ENCODE results near the gene FBLN2.
A peak's percentile ranks its signal among the peaks of the same experiment; 100 is the strongest.

The FBLN2 gene

DNA sequence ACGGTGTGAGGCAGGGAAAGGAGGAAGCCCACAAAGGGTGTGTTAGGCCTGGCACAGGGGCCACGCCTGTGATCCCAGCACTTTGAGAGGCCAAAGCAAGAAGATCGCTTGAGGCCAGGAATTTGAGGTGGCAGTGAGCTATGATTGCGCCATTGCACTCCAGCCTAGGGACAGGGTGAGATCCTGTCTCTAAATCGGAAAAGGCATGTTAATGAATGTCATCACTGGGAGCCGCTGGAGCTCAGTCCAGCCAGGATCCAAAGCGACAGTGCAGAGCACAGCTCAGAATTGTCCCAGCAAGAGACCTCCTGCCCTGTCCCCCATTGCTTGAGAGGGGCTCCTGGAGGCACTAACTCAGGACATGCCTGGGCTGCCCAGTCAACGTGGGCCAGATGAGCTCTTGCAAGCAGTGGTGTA, 15.0 kb upstream of the FBLN2 start:
- DNase-seq, result no peak

DNA sequence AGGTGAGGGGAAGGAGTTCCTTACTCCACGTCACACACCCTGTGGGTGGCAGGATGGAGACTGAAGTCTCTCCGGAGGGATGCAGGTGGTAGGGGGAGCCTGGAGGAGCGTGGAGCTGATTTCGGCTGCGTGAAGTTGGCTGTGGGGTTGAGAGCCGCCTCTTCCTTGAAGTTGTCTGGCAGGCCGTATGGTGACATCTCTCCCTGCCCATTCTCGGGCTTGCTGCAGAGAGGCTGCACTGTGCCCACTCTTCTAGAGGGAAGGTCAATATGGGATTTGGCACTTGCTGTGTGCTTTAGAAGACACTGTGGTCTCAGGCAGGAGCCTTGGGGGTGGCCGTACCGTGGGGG, 13.4 kb upstream of the FBLN2 start:
- no peak for DNase-seq

DNA sequence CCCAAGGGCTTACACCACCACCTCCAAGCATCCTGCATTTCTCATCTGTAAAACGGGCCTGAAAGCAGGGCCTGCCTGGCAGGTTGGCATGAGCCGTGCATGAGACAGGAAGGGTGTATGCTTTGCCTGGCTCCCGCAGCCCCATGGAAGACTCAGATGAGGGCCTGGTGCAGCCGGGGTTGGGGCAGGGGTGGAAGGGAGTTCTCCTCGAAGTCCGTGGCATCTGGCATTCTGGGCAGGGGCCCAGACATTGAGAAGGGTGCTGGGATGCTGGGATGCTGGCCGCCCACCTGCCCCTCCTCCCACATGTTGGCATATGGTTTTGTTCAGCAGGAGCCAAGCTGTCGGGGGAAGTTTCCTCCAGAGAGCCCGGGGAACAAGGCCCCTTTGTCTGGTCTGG, 13.0 kb upstream of the FBLN2 start:
- DNase-seq, result no peak

DNA sequence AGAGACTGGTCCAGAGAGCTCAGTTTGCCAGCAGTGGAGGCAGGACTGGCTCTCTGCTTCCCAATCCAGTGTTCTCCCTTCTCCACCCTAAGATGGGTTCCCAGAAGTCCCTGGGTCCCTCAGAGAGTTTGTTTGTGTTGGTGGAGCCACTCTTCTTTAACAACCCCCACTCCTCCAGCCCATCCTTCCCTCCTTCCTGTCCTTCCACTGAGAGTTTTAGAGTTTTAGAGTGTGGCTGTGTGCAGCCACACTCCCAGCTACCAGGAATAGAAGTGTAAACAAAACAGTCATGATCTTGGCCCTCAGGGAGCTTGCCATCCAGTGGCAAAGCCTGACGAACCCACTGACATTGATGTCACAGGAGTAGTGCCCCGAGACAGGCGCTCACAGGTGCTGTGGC, 12.5 kb upstream of the FBLN2 start:
- no peak for DNase-seq

DNA sequence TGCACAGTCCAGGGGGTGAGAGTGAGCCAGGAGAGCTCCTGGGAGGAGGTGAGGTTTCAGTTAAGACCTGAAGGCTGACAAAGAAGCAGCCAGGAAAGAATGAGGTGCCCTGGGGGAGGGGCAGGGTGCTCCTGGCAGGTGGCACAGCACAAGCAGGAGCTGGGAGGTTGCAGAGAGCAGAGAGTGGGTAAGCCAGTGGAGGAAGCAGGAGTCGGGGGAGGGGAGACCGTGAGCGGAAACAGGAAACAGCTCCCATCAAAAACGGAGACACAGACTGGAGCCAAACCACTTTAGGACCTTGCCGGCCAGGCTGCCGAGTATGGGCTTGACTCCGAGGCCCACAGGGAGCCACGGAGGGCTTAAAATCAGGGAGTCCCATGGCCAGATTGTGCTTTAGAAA, 12.1 kb upstream of the FBLN2 start:
- no peak for DNase-seq

DNA sequence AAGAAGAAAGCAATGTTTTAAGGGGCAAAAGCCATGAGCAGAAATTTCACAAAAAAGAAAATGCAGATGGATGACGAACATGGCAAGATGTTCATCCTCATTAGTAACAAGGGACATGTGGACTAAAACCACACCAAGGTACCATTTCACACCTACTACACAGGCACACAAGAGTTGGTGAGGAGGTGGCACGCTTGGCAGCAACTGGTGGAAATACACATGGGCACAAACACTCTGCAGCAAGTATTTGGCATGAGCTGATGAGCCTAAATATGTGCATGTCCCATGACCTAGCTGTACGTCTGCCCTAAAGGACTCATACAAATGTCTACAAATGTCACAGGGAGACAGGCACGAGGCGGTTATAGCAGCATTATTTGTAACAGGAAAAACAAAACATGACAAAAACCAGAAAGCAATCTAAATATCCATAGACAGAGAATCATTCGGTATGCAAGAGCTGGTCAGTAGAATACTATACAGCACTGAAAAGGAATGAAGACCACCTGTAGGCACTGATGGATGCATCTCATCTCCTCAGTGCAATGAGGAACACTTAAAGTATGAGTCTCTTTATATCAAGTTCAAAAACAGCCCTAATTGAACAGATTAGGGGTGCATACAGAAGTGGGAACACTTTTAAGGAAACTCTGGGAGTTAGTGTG, 11.5 kb upstream of the FBLN2 start:
- DNase-seq, result no peak

DNA sequence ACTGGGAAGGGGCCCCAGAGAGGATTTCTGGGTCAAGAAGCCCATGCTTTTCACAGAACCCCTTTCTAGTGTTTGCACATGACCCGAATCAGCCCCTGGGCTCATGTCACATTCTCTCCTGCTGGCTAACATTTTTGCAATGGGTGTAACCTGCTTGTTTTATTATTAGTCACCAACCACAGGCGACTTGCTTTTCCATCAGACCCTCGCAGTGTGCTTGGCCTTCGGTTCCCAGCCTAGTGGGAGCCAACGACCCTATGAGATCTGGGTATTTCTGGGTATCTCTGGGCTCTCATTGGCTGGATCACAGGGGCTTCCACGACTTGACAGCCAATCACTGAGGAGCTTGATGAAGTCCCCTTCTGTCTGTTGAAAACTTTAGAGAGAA, 11.0 kb upstream of the FBLN2 start:
- DNase-seq, result no peak

DNA sequence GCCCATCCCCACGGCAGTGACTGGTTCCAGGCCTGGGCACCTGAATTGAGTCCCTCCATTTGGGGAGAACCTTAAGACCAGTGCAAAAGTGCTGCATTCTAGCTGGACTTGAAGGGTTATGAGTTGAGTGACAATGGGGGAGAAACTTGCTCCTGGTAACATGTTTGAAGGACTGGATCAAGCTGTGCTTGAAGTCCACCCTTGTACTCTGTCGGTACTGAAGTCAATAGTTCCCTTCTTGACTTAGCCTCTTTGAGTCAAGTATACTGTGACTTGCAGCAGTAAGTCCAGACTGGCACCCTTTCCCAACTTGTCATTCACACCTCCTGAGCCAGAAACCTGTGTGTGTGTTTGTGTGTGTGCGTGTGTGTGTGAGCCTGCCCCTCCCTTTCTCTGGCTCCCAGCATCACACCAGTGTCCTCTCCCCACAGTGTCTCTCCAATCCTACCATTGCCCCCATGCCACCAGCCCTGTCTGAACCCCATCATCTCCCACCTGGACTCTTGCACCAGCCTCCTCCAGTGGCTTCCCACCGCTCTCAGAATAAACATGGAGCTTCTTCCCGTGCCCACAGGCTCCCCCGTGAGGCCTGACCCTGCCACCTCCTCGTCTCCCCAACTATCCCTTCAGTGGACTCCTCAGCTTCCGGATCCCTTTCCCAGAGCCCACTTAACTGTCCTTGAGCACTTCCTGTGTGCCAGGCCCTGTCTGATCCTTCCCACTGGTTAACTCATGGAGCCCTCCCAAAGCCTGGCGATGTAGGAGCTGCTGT, 10.2 kb upstream of the FBLN2 start:
- no peak for DNase-seq

DNA sequence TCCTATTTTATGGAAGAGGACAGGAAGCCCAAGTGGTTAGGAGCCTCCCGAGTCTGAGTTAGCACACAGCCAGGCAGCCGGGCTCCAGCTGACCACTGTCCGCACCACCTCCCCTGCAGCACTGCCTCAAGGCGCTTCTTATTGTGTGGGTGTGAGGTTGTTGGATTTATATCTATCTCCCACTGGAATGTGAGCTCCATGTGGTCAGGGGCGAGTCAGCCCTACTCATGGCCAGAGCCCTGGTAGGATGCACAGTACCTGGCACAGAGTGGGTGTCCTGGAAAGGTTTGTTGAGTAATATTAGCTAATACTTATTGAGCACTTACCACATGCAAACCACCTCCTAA, 9.7 kb upstream of the FBLN2 start:
- DNase-seq, result no peak

DNA sequence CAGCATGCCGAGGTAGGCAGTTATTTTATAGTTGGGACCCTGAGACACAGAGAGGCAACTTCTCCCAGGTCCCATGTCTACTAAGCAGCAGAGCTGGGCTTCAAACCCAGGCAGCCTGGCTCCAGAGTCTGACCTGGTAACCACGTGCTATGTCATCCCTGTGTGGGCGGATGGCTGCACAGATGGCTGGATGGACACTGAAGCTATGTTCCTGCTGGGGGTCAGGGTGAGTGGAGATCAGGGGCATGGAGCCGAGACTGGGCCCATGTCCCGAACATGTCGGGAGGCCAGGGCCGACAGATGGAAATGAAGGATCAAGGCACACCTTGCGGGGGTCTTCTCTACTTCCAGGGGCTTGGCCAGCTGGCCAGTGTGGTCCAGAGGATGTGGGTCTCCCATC, 9.3 kb upstream of the FBLN2 start:
- no peak for DNase-seq

DNA sequence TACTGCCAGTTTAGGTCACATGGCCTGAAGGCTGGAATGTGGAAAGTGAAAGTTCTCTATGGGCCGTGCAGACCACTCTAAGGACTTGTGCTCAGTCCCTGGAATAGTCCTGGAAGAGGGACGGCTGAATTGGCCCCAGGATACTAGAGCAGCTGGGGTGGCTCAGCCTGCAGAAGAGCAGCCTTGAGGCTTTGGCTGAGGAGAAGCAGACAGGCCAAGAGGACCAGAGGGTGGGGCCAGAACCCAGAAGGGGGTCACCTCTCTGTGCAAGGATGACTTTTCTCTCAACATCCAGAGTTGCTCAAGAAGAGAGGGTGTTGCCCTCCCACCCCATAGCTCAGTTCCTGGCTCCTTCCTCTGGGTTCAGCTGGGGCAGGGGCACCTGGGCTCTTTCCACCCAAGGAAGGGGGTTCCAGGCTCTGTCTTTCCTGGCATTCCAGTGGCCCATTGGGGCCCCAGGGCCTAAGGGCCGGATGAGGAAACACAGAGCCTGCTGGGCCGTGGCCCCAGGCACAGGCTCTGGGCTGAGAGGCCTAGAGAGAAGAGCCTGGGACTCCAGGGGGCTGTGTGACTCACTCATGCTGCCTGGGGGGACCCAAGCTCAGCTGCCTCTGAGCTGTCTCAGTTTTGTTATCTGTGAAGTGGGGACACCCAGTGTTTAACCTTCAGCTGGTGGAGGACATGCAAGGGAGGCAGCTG, 8.5 kb upstream of the FBLN2 start:
- no peak for DNase-seq

DNA sequence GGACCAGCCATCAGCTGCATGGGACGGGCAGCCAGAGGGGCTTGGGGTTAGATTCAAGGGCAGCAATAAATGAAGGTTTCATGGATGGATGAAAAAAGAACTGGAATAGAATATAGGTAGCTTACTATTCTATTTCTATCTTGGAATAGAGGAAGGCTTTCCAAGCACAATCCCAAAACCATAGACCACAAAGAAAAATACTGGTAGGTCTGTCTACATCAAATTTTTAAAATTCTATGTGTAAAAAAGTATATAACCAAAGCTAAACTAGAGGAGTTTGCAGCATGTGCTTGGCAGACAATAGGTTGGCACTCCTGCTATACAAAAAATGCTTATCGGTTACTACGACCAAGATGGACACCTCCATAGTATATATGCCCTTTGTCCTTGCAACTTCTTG, 7.2 kb upstream of the FBLN2 start:
- no peak for DNase-seq

DNA sequence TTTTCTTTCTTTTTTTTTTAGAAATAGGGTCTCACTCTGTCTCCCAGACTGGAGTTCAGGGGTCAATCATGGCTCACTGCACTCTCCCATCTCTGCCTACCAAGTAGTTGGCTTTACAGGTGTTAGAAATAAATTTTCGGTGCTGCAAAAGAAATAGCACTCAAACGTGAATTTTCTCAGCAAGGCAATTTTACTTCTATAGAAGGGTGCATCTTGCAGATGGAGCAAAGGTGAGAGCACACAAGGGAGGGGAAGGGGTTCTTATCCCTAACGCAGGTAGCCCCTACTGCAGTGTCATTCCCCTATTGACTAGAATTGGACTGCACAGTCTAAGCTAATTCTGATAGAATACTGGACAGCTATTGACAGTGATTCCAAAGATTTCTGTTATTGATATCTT, 6.8 kb upstream of the FBLN2 start:
- DNase-seq, result no peak

DNA sequence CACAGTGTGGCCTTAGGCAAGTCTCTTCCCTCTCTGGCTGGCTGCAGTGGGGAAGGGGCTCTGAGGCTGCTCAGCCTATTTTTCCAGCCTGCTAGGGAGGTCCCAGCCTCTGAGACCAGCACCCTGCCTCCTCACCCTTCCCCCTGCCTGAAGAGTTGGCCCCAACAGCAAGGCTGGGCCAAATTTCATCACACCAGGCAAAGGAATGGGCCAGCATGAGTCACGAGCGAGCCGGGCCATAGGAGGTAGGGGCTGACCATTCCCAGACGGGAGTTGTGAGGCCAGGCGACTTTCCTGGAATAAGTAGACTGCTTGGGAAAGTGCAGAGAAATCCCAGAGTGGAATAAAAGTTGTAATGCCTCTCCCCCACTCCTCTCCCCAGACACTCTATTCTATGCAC, 5.7 kb upstream of the FBLN2 start:
- DNase-seq, result no peak

DNA sequence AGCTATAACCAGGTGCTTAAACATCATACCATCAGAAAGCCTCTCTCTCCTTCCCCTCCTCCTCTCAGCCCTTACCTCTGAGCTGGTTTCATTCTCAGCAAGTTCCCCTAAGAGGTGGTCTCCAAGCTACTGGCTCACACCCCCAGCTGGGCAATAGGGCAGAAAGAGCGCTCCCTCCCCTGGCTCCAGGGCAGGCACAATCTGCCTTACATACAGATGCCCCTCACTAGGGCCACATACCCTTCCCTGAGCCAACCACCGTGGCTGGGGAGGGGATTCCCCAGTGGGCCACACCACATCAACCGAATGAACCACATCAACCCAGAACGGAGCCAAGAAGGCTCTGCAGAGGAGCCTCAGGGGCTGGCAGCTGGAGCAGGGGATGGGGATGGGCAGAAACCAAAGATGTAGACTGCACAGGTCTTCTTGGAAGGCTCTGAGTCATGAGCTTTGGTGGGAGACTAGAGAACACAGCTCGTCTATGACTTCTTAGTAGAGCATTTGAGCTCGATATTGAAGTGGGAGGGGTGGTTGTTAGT, 4.6 kb upstream of the FBLN2 start:
- no peak for DNase-seq

DNA sequence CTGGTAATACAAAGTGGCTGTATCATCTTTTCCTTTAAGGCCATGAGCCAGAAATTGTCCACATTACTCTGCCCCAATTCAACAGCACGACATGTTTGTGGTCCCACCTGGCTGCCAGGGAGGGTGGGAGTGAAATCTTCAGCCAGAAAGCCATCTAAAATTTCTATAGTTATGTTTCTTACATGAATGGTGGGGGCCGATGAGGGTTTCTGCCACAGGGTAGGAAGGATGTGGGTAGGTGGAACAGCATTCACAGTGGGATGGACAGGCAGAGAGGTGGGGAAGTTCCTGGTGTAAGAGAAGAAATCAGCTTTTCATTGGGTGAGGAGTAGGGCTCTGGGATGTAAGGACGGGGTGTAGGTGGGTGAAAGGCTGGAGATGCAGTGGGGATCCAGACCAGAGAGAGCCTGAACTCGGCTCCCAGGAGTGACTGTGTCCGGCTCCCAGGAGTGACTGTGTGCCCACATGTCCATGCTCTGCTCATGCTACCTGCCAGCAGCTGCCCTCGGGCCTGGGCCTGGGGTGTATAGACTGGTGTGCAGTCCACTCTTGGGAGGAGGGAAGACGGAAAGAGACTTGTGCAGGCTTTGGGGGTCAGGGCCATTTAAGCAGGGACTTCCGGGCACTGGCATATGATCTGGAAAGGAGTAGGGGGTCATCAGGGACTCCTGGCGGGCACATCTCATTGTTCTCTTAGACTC, 3.8 kb upstream of the FBLN2 start:
- DNase-seq, result no peak

DNA sequence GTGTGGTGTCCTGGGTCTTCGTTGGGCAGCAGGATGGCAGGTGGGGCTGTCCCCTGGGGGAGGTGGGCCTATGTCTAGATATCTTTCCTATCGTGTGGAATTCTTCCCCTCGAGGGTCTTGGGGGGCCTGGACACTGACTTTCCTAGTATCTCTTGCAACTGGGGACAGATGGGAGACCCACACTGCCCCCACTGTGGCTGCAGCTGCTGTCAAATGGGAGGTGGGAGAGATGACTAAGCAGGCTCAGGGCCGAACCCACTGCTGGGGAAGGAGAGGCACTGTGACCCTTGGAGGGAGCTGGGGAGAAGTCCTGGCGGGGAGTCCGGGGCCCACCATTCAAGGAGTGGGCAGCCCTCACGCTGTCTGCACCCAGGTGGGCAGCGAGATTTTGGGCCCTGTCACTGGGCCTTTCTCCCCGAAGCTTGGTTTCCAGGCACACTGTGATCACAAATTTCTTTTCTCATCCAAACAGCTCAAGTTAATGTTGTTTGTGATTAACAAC, 2.9 kb upstream of the FBLN2 start:
- DNase-seq, result no peak

DNA sequence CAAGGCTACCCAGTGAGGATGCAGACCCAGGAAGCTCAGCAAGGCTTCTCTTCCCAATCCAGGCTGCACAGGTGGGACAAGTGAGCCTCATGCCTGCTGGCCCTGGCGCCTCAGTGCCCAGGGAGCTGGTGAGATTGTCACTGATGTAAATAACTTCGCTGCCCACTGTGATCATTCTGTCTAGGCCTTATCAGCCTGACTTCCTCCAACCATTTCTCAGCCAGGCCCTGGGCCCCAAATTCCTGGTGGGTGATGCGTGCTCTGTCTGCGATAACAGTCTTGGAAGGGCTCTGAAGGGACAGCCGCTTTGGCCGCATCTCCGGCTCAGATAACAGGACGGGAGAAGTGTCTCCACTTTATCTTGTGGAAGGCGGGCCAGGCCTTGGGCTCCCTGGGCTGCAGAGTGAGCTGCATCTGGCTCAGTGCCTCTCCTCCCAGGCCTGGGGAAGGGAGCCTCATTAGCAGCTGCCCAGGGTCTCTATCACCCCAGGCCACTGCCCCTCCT, 2.2 kb upstream of the FBLN2 start:
- peak; percentile 93 for DNase-seq

DNA sequence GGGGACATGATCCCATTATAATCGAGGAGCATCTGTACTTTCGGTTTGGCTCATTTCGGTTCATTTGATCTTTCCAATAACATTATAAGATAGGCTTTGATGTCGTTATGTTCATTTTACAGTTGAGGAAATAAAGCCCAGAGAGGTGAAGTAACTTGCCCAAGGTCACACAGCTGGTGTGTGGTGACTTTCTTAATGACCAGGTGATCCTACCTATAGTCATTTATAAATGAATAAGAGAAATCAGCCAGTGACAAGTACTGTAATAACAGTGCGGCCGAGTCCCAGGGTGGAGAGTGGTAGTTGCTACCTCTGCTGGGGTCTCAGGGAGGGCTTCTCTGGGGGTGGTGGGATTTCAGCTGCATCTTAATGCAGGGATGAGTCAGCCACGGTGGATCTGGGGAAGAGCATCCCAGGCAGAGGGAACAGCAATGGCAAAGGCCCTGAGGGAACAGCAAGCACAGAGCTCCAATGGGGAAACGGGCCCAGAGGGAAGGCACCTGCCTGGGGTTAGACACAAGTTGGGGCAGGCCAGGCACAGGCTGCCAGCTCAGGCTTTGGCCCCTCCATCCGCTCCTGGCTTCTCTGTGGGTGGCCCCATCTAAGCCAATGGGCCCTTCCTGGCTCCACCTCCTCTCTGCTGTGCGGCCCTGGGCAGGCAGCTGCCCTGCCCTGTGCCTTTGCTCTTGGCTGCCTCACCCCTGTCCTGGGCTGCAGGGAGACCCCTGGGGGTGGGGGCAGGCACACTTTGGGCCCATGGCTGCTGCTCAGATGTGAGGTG, 1.1 kb upstream of the FBLN2 start:
- no peak for DNase-seq

DNA sequence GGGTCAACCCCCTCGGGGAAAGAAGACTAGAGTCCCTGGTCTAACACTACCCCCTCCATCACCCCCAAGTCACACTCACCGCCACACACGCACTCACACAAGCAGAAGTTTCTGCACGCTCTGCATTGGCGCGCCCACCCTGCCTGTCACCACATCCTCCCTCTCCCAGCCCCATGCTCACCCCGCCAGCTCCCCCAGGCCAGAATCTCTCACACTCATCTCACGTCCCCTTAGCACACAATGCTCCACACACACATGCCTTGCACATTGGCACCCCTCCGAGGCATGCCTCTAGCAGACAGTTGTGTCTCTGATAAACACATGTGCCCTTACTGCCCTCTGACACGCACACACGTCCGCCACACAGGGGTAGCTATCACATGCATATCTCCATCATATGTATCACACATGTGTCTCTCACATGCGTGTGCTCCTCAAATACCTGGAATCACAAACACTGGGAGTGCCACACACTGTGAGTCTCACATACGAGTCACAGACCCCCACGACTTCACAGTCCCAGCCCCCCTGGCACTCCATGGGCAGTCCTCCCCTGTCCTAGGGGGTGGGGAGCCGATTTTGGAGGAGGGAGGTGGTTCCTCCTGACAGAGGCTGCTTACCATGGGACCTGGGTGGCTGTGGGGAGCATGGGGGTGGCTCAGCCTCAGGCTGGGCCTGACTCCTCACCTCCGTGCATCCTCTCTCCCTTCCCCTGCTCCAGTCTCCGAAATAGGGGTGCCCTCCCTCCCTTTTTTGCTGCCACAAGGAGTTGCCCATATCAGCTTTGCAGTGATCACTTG, 898 bp downstream of the FBLN2 start:
- DNase-seq, result peak; percentile 23

DNA sequence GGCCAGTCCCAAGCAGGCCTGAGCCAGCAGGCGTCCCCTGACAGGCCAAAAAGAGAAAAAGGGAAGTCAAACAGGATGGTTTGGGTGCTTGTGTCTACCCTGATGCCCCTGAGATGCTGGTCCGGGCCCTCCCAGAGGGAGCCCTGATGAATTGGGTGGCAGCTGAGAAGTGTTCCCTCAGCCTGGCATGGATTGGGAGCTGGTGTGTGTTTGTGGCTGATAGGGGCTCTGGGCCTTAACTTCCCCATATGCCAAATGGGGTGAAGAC, 1.4 kb downstream of the FBLN2 start:
- DNase-seq, result peak; percentile 13
